ENCODE results near the gene KNCN. TPM values are rescaled to one million over a fixed set of nuclear protein-coding genes. Genes with fewer than 3 reads are reported as not detected.

KNCN gene
- polyA plus RNA-seq, 1 experiment = not detected

DNA sequence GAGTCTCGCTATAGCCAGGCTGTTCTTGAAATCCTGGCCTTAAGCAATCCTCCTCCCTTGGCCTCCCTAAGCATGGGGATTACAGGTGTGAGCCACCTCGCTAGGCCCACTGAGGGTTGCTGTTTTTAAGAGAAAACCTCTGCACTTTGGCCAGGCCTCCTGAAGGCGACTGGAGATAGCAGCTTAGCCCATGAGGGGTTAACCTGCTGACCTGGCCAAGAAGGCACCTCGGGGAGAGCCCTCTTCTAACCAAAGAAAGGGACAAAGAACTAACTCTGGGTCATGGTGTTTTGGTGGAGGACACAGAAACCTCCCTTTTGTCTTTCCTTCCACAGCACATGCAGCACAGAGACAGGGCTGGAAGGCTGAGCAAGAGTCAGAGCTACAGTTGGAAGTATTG lies 17.7 kb upstream of the KNCN start:
- no peak overlapping the region for H3K4me3 ChIP-seq (ENCODE audit: low read depth, low read length)
- H3K27me3 ChIP-seq (ENCODE audit: control insufficient read depth, insufficient read depth, low read length) = no peaks in the 10 kb centered on the region
- no peaks in the 10 kb centered on the region for H3K9me3 ChIP-seq (ENCODE audit: control insufficient read depth, insufficient read depth, low read length)
- TF ChIP-seq, protein P1, sequence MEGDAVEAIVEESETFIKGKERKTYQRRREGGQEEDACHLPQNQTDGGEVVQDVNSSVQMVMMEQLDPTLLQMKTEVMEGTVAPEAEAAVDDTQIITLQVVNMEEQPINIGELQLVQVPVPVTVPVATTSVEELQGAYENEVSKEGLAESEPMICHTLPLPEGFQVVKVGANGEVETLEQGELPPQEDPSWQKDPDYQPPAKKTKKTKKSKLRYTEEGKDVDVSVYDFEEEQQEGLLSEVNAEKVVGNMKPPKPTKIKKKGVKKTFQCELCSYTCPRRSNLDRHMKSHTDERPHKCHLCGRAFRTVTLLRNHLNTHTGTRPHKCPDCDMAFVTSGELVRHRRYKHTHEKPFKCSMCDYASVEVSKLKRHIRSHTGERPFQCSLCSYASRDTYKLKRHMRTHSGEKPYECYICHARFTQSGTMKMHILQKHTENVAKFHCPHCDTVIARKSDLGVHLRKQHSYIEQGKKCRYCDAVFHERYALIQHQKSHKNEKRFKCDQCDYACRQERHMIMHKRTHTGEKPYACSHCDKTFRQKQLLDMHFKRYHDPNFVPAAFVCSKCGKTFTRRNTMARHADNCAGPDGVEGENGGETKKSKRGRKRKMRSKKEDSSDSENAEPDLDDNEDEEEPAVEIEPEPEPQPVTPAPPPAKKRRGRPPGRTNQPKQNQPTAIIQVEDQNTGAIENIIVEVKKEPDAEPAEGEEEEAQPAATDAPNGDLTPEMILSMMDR (IDR thresholded peaks at IDR 0.05; ENCODE audit: low read depth, low read length) = no peak
- no peak for DNase-seq (ENCODE audit: low read depth, low spot score)
- POLR2A ChIA-PET = no interaction called here
- CTCF ChIA-PET = interaction anchor here (0.5 kb wide), 1 partner anchor 152 kb away, joined by 3 read pairs; no protein-coding TSS in a partner anchor
- H3K27ac ChIP-seq (ENCODE audit: low read depth, low read length) = no peak overlapping the region

DNA sequence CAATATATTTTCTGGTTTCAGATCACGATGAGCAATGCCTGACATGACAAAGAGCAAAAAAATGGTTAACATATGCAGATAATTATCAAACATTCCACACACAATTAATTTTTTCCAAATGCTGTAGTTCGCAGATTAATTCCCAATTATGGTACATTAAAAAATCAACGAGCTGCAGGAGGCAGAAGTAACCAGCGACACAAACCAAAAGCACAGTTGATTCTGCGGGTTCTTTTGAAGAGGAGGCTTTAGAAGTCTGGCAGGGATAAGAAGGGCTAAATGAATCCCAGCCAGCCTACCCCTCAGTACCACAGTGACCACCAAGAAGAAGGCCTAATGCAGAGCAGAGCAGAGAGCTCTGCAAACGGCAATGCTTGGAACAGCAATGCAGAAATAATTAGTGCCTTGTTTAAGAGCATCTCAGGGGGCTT lies 17.0 kb upstream of the KNCN start:
- H3K4me3 ChIP-seq (ENCODE audit: low read depth, low read length) = no peak overlapping the region
- CTCF ChIA-PET = interaction anchor here (0.5 kb wide), 1 partner anchor 151 kb away, joined by 3 read pairs; no protein-coding TSS in a partner anchor
- no peaks in the 10 kb centered on the region for H3K27me3 ChIP-seq (ENCODE audit: control insufficient read depth, insufficient read depth, low read length)
- H3K9me3 ChIP-seq (ENCODE audit: control insufficient read depth, insufficient read depth, low read length) = no peaks in the 10 kb centered on the region
- POLR2A ChIA-PET = no interaction called here
- TF ChIP-seq, protein P1 (IDR thresholded peaks at IDR 0.05; ENCODE audit: low read depth, low read length) = no peak
- no peak overlapping the region for H3K27ac ChIP-seq (ENCODE audit: low read depth, low read length)
- no peak for DNase-seq (ENCODE audit: low read depth, low spot score)

DNA sequence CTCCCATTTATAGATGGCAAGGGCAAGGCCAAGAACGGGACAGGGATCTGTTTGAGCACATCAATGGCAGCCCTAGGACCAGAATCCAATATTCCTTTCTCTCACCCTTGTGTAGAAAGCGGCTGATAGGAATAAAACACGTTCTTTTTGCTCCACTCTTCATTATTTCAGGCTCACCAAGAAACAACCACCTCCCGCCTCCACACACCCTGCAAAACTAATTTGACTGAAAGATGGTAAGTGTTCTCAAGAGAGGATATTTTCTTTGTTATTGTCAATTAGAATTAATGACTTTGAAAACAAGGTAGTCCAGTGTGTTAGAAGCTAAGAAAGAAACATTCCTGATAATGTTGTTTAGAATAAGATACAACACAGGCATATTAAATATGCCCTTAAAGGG lies 11.9 kb upstream of the KNCN start:
- POLR2A ChIA-PET = no interaction called here

DNA sequence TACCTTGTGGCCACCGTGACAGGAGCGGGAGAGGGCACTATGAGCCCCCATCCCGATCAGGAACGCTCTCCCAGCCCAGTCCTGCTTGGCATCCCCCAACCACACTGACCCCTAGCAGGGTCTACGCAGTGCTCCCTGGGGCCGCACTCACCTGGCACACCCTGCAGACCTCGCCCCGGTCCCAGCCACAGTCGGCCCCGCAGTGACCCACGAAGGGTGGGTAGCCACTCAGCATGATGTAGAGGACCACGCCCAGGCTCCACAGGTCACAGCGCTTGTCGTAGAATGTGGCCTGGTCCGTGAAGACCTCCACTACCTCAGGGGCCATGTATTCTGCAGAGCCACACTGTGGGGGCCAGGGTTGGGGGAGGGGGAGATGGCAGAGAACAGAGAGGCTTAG lies 11.1 kb upstream of the KNCN start:
- no peak overlapping the region for H3K4me3 ChIP-seq (ENCODE audit: low read depth, low read length)
- TF ChIP-seq, protein P1 (IDR thresholded peaks at IDR 0.05; ENCODE audit: low read depth, low read length) = no peak
- POLR2A ChIA-PET = no interaction called here
- CTCF ChIA-PET = interaction anchor here (0.6 to 1.2 kb wide), 3 partner anchors 14 to 203 kb away, joined by 3 to 6 read pairs (median 4); no protein-coding TSS in a partner anchor
- no peaks in the 10 kb centered on the region for H3K9me3 ChIP-seq (ENCODE audit: control insufficient read depth, insufficient read depth, low read length)
- no peak for DNase-seq (ENCODE audit: low read depth, low spot score)
- no peaks in the 10 kb centered on the region for H3K27me3 ChIP-seq (ENCODE audit: control insufficient read depth, insufficient read depth, low read length)
- no peak overlapping the region for H3K27ac ChIP-seq (ENCODE audit: low read depth, low read length)

More for the DNA sequence above, 11.9 kb upstream of the KNCN start:
- TF ChIP-seq, protein P1 (IDR thresholded peaks at IDR 0.05; ENCODE audit: low read depth, low read length) = no peak
- DNase-seq (ENCODE audit: low read depth, low spot score) = no peak
- no peaks in the 10 kb centered on the region for H3K27me3 ChIP-seq (ENCODE audit: control insufficient read depth, insufficient read depth, low read length)
- no peaks in the 10 kb centered on the region for H3K9me3 ChIP-seq (ENCODE audit: control insufficient read depth, insufficient read depth, low read length)
- H3K27ac ChIP-seq (ENCODE audit: low read depth, low read length) = no peak overlapping the region
- CTCF ChIA-PET = interaction anchor here (1.2 kb wide), 1 partner anchor 15 kb away, joined by 4 read pairs; no protein-coding TSS in a partner anchor
- H3K4me3 ChIP-seq (ENCODE audit: low read depth, low read length) = no peak overlapping the region

DNA sequence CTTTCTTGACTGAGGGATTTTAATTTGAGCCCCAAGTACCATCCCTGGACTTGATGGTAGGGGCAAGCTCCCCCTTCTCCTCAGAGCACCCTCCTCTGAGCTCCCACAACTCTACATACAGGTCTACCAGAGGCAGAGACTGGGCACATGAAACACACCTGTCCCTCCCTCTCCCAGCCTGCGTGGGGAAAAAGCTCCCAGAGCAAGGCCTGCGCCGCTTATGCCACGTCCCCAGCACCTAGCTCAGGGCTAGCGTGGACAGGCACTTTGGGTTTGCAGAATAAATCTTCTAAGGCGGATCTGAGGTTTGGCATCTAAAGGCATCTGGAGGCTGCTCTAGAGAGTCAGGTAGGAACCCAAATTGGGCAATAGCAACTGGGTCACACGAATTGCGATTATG lies 7.5 kb upstream of the KNCN start:
- CTCF ChIA-PET = interaction anchor here (0.7 to 0.9 kb wide), 2 partner anchors 11 to 879 kb away, joined by 3 read pairs; partner anchors contain the start of gene FOXD2
- H3K4me3 ChIP-seq (ENCODE audit: low read depth, low read length) = no peak overlapping the region
- no peaks in the 10 kb centered on the region for H3K27me3 ChIP-seq (ENCODE audit: control insufficient read depth, insufficient read depth, low read length)
- no peaks in the 10 kb centered on the region for H3K9me3 ChIP-seq (ENCODE audit: control insufficient read depth, insufficient read depth, low read length)
- no peak overlapping the region for H3K27ac ChIP-seq (ENCODE audit: low read depth, low read length)
- POLR2A ChIA-PET = no interaction called here
- no peak for DNase-seq (ENCODE audit: low read depth, low spot score)
- TF ChIP-seq, protein P1 (IDR thresholded peaks at IDR 0.05; ENCODE audit: low read depth, low read length) = no peak

Data from AG04450 (cell line).